ENCODE results near the gene ZNF469. TPM values are rescaled to one million over a fixed set of nuclear protein-coding genes. Genes with fewer than 3 reads are reported as not detected.
A peak's percentile ranks its signal among the peaks of the same experiment; 100 is the strongest.

Gene ZNF469
- 19.0 to 62.8 TPM (median 60.5 TPM) in 3 replicates for total RNA-seq
- long read RNA-seq, full-length matches to known transcripts = 54 of 54 reads
- long read RNA-seq, partial matches to known transcripts = 0 of 54 reads
- long read RNA-seq, other reads (novel, unspliced or antisense) = 0 of 54 reads

GRCh38 chr16:88382491-88383400 is at the start of gene ZNF469:
TSS of gene ZNF469 (plus strand) at chr16:88382959. CDS start at chr16:88427471, 44,512 bp downstream.
- Mint-ChIP-seq H3K4me3 (ENCODE audit: unreplicated experiment) (peak within 1 kb of the TSS; percentile 80), H3K4me1 (ENCODE audit: low read depth) (peaks cover 44% of the 10 kb centered on the region), H3K36me3 (ENCODE audit: low read depth) (peaks cover 3% of the 10 kb centered on the region), H3K27me3 (ENCODE audit: low read depth) (no peaks in the 10 kb centered on the region), H3K27ac (ENCODE audit: unreplicated experiment) (peak within 1 kb of the TSS; percentile 90), H3K9me3 (ENCODE audit: low read depth) (no peaks in the 10 kb centered on the region)
- no peak for TF ChIP-seq CTCF (IDR thresholded peaks at IDR 0.05)
- DNase-seq (ENCODE audit: low spot score) = peak; percentile 68

- no peak for DNase-seq (ENCODE audit: low spot score)
- no peaks in the 10 kb centered on the region for H3K27me3 Mint-ChIP-seq (ENCODE audit: low read depth)
- peak overlapping the region; percentile 91 for H3K27ac Mint-ChIP-seq (ENCODE audit: unreplicated experiment)
- no peaks in the 10 kb centered on the region for H3K9me3 Mint-ChIP-seq (ENCODE audit: low read depth)
- H3K4me3 Mint-ChIP-seq (ENCODE audit: unreplicated experiment) = peak overlapping the region; percentile 66
- TF ChIP-seq CTCF (IDR thresholded peaks at IDR 0.05) = no peak
- H3K4me1 Mint-ChIP-seq (ENCODE audit: low read depth) = peaks cover 11% of the 10 kb centered on the region
- no peaks in the 10 kb centered on the region for H3K36me3 Mint-ChIP-seq (ENCODE audit: low read depth)
These were observed 48.6 kb upstream of the ZNF469 start for GRCh38 chr16:88333848-88334777.

GRCh38 chr16:88334778-88335720 is 47.7 kb upstream of the ZNF469 start:
- DNase-seq (ENCODE audit: low spot score) = no peak
- TF ChIP-seq CTCF (IDR thresholded peaks at IDR 0.05) = no peak
- no peak overlapping the region for H3K27ac Mint-ChIP-seq (ENCODE audit: unreplicated experiment)
- H3K9me3 Mint-ChIP-seq (ENCODE audit: low read depth) = no peaks in the 10 kb centered on the region
- H3K36me3 Mint-ChIP-seq (ENCODE audit: low read depth) = no peaks in the 10 kb centered on the region
- H3K27me3 Mint-ChIP-seq (ENCODE audit: low read depth) = no peaks in the 10 kb centered on the region
- H3K4me3 Mint-ChIP-seq (ENCODE audit: unreplicated experiment) = no peak overlapping the region
- peaks cover 11% of the 10 kb centered on the region for H3K4me1 Mint-ChIP-seq (ENCODE audit: low read depth)

GRCh38 chr16:88337021-88337420 is 45.7 kb upstream of the ZNF469 start:
- H3K36me3 Mint-ChIP-seq (ENCODE audit: low read depth) = no peaks in the 10 kb centered on the region
- no peak for TF ChIP-seq CTCF (IDR thresholded peaks at IDR 0.05)
- H3K4me1 Mint-ChIP-seq (ENCODE audit: low read depth) = peaks cover 11% of the 10 kb centered on the region
- H3K4me3 Mint-ChIP-seq (ENCODE audit: unreplicated experiment) = no peak overlapping the region
- H3K27me3 Mint-ChIP-seq (ENCODE audit: low read depth) = no peaks in the 10 kb centered on the region
- DNase-seq (ENCODE audit: low spot score) = no peak
- H3K27ac Mint-ChIP-seq (ENCODE audit: unreplicated experiment) = no peak overlapping the region
- H3K9me3 Mint-ChIP-seq (ENCODE audit: low read depth) = no peaks in the 10 kb centered on the region

Data from chondrocyte (in vitro differentiated cells).